DLD1 (cell line): ENCODE data around the gene ANXA6.

Experiments
- in situ Hi-C: cut with HindIII; loops from 2 replicates; pipeline ENCODE4 v1.10.0; 2017; ENCODE audit warnings: low sequenced_read_pairs

ANXA6 gene

DNA sequence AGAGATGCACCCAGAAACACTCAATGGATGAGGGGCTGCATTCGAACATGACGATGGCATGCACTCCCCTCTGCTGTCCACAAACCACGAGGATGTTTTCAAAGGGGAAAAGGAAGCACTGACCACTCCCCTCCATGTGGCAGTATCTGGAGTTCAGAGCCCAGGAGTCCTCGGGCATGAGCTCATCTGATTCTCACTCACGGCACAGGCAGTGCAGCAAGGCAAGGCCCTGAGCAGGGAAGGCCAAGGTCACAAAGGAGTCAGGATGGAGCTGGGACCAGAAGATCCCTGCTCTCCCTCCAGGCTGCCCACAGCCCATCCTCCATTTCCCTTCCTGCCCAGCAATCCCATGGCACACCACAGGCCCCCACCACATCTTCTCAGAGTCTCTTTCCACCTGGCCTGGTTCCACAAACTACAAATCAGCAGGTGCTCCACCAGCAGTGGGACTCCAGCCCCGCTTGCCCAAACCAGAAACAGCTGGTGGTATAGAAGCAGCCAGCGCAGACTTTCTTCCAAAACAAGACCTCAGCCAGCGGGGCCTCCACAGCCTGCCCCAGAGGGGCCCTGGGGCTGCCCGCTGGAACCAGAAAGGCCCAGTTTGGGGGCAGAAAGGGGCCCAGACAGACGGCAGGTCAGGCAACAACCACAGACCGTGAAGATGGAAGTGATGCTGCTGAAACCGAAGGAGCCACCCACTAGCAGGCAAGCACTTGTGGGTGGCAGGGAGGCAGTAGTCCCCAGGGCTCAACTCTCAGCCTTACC, 89.0 kb downstream of the ANXA6 start:
- in situ Hi-C loops = no loop called here

DNA sequence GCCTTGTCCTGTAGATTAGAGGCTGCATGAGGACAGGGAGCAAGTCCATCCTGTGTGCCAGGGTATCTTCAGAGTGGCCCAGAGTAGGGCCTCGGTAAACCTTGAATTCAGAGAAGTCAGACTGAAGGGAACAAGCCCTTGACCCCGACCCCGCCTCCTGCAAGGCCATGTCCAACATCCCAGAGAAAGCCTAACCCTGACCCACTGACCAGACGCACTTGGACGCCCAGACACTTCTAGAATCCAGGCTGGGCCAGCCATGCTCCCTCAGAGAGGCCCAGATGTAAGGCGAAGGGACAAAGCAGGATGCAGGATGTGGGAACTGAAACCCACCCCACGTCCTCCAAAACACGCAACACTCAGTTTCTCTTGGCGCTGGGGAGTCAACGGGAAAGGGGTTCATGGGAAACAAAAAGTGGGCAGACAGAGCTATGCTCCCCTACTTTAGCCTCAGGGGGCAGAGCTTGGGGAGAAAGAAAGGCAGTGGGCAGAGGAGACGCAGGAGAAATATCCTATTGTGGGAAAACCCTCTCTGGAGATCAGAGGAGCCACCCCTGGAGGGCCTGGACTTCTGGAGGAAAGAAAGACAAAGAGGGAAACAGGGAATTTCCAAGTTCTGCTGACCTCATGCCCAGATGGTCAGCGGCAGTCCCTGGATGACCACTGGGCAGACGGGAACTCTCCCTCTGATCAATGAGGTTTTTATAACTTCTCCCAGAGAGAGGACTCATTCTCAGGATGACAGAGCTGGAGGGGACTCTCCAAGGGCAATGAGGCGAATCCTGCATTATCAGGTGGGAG, 89.7 kb downstream of the ANXA6 start:
- in situ Hi-C loops = no loop called here

DNA sequence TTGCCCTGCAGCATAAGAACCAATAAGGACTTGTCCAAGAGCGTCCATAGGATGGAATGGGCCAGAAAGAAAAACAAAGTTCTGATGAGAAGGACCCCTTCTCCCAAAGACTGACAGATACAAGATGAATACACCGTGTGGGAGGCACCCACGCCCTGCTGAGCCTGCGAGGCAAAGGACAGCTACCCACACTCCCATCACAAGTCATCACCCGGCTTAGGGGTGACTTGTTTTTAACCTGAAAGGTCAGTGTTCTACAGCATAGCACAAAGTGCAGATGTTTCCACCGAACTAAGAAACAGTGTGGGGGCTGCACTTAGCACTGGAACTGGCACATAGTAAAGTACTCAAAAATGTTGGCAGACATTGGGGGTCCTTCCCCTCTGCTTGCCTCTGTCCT, 90.7 kb downstream of the ANXA6 start:
- in situ Hi-C loops = no loop called here

- in situ Hi-C loops = no loop called here
Observed at GRCh38 chr5:151065609-151066008, 92.0 kb downstream of the ANXA6 start.

DNA sequence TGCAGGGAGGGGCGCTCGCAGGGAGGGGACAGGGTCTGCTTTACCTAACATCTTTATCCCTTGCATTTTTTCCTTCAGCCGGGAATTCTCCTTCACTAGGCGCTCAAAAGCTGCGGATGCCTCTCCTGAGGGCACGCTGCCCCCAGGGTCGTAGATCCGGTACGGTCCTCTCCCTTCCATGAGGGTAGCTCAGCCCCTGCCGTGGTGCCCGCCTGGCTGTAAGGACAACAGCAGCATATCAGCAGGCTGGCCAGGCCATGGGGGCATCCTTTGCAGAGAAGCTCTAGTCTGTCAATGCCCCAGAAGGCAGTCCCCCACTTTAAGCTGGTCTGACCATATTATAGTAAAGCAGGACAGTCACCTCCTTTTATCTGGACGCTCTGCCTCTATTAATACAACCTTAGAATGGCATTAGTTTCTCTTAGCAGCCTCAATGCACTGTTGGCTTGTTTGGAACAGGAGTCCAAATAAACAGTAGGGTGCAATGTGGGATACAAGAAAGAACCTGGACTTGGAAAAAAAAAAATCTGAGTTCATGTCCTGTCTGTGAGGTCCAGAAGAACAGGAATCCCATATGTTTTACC, 92.6 kb downstream of the ANXA6 start:
- in situ Hi-C loops = no loop called here

GRCh38 chr5:151063142-151063989, 94.2 kb downstream of the ANXA6 start:
- in situ Hi-C loops = no loop called here

- in situ Hi-C loops = no loop called here
Observed at GRCh38 chr5:151062405-151063141, 95.0 kb downstream of the ANXA6 start.

DNA sequence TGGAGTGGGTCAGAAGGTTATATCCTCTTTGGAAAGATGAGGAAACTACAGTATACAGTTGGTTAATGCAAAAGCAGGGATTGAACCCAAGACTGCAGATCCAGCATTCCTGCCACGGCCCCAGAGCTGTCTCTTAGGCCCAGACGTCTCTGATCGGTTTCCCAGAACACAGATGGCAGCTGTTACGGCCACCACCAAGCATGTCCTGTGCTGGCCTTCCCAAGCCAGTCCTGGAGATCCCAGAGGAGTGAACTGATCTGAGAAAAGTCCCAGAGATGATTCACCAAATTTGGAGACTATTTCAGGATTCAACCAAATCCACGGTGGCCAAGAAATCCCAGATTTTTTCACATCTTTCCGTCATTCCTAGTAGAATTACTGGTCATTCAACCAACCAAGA, 96.8 kb downstream of the ANXA6 start:
- in situ Hi-C loops = no loop called here

DNA sequence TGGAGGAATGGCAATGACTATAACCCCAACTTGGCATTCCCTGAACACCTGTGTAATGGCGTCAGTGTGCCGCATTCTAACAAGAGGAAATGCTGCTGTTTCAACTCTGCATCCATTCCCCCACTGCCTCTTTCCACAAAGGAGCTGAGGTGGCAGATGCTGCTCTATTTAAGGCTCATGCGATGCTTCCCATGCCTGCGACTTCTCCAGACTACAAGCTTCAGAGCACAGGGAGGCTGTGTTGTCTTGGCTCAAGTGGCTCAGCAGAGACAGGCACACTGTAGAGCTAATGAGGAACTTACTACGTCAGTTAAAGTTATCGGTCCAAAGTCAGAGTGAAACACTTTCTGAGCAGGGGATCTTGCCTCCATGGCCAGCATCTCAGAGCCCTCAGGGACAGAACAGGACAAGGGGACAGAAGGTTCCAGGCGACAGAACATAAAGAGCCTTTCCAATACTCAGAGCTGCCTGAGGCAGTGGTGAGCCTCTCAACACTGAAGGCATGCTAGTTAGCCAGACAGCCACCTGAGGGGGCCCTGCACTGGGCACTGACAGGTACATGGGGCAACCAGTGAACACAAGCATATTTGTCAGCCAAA, 98.6 kb downstream of the ANXA6 start:
- in situ Hi-C loops = no loop called here

- in situ Hi-C loops = no loop called here
Observed at GRCh38 chr5:151058301-151058700, 99.3 kb downstream of the ANXA6 start.

DNA sequence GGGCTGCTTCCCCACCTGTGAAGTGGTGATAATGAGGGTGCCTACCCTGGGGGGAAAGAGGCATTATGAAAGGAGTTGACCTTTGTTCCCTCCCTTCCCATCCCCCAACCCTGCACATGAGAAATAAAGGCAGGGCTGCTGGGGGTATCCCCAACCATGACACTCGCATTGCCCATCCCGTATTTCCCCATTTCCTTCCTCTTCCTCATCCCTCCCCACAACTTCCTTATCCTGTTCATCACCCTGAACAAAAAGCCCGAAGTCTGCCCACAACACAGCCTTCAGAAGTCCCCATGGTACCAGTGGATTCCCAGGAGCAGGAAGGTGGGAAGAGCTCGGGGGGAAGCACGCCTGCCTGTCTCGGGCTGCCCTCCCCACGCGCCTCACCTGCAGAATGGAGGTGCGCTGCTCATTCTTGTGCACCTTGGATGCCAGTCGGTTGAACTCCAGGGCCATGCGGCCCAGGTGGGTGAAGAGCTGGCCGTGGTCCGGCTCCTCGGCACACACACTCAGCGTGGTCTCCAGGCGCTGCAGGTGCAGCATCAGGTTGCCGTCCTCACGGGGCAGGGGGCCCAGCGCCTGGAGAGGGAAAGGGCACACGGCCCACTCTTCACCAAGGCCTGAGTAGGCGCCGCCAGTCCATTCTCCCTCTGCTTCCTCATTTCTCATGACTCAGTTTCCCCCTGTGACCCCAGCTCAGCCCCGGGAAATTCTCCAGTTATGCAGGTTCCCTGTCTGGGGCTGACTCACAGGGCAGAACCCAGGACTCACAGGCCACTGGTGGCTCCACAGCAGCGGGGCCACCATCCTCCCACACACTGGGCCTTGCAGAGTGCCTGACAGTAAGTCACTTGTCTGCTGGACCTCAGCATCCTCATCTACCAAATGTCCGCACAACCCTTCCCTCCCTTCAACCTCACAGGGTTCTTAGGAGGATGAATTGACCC, 100.9 kb downstream of the ANXA6 start:
- in situ Hi-C loops = no loop called here

DNA sequence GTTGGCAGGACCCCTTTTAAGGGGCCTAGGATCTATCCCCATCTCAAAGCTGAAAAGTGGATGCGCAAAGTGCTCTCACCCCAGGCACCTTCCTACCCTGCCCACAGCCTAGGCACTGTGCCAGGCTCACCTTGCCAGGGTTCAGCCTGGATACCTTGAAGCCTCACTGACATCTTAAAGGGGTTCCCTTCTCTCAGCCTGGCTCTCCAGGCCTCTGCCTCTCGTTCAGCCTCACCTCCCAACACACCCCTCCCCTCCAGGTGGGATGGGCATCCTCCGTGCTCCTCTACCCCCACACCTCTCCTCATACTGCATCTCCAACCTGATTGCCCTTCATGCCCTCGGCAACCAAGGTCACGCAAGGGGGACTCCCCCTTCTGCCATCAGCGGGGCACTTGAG, 102.2 kb downstream of the ANXA6 start:
- in situ Hi-C loops = no loop called here

DNA sequence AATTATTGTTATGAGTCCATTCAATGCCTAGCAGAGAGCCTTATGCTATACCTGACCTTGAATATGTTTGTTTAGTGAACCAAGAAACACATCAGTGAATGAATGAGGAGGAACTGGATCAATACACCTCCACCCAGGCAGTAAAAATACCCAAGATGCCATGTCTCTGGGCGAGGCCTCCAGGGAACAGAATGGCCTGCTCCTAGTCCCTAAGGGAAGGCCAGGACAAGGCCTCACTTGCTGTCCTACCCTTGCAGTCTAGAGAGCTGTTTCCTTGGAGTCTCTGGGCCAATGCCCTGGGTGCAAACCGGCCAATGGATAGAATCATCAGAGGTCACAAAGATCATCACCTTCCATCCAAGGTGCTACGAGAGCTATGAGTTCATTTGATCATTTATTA, 102.9 kb downstream of the ANXA6 start:
- in situ Hi-C loops = no loop called here

- in situ Hi-C loops = no loop called here
Observed at GRCh38 chr5:151053796-151054462, 103.7 kb downstream of the ANXA6 start.

- in situ Hi-C loops = no loop called here
Observed at GRCh38 chr5:151052836-151053235, 104.7 kb downstream of the ANXA6 start.

DNA sequence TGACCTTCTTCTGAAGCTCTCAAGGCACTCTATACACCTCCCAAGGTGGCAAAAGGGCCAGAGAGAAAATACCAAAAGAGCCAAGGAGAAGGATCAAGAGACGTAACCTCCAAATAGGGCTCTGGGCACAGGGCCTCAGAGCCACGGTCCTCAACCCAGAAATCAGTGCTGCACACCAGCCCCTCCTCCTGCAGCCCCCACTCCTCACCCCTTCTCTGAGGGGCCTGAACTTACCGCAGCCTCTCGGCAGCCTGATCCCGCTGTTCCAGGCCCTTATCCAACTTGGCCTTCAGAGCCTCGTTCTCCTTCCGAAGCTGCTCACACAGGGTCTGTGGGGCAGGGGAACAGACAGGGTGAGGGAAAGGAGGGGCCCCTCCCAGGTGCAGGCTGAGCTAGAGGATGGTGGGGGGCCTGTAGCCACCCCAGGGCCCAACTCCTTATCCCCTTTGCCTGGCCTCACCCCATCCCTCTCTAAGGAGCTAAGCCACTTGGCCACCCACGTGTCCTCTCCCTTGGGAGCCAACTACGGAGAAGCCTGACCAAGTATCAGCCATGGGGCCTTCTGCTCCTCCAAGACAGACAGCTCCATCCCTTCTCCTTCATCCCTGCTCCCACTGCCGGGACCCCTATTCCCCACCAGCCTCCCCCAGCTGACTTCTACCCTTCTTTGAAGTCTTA, 105.5 kb downstream of the ANXA6 start:
- in situ Hi-C loops = no loop called here

DNA sequence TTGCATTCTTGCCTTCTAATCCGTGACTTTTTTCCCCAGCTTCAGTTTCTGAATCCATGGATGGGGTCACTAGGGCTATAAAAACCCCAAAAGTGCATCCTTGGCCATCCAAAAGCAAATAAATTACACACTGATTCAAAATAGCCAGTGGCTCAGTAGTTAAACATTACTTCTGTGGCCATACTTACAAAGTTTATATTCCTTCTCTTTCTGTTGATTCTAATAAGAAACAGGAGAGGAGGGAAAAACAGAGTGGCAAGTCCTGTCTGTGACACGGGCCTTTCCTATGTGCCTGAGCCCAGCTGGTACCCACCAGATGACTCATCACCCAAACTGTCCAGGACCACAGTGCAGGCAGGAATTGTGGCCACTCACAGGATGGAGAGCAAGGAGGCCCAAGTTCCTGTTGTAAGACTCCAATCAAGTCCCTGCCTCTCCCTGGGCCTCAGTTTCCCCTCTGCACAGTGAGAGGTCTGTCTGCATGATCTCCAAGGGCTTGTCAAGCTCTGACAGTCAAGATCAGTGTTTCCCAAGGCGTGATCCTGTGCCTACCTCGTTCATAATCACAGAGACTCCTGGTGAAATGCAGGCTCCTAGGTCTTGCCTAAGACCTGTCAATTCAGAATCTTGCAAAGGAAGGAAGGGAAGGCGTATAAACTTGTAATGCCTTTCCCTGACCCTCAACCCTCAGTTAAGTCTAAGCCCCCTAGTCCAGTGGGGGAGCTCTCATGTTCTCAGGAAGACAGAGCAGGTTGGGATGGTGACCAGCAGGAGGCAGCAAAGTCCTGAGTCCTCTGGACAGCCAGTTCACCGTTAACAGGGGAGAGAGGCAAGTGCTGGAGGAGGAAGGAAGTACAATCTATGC, 106.3 kb downstream of the ANXA6 start:
- in situ Hi-C loops = no loop called here
